C4-2B (cell line): ENCODE measurements around the gene ADAMTSL4.

ENCODE experiments used
- ZFX ChIP-seq: fragments of 450-650 bp; IDR thresholded peaks from 2 replicates; pipeline ENCODE4 v1.6.1; 2017
- TF ChIP-seq, protein P1 (sequence below): fragments of 450-650 bp; conservative IDR thresholded peaks from 2 replicates; pipeline ENCODE4 v1.5.1; 2017; ENCODE audit warnings: mild to moderate bottlenecking

DNA sequence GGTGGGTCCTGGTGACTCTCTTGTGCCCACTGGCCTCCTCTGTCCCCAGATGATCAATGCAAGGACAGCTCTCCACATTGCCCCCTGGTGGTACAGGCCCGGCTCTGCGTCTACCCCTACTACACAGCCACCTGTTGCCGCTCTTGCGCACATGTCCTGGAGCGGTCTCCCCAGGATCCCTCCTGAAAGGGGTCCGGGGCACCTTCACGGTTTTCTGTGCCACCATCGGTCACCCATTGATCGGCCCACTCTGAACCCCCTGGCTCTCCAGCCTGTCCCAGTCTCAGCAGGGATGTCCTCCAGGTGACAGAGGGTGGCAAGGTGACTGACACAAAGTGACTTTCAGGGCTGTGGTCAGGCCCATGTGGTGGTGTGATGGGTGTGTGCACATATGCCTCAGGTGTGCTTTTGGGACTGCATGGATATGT is 10.8 kb downstream of the ADAMTSL4 start:
- TF ChIP-seq, protein P1, sequence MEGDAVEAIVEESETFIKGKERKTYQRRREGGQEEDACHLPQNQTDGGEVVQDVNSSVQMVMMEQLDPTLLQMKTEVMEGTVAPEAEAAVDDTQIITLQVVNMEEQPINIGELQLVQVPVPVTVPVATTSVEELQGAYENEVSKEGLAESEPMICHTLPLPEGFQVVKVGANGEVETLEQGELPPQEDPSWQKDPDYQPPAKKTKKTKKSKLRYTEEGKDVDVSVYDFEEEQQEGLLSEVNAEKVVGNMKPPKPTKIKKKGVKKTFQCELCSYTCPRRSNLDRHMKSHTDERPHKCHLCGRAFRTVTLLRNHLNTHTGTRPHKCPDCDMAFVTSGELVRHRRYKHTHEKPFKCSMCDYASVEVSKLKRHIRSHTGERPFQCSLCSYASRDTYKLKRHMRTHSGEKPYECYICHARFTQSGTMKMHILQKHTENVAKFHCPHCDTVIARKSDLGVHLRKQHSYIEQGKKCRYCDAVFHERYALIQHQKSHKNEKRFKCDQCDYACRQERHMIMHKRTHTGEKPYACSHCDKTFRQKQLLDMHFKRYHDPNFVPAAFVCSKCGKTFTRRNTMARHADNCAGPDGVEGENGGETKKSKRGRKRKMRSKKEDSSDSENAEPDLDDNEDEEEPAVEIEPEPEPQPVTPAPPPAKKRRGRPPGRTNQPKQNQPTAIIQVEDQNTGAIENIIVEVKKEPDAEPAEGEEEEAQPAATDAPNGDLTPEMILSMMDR, result peak; percentile 91
- TF ChIP-seq ZFX, result no peak
